HepG2 (cell line): ENCODE results near the gene ACOT6. TPM values are rescaled to one million over a fixed set of nuclear protein-coding genes. Genes with fewer than 3 reads are reported as not detected.

Experiments used
- ATAC-seq: fragments of 200-7000 bp; cut with Tn5 transposase; 3 replicates; pipeline ENCODE4 v1.9.1; 2020; ENCODE audit warnings: mild to moderate bottlenecking, moderate library complexity
- BruUV-seq: library from RNA; stranded (reverse); fragments of 400-500 nt; replicated peaks from 2 replicates; lab custom pipeline; 2021; lab: Mats Ljungman, UMichigan
- CTCF ChIA-PET: fragments of 300-600 bp; formaldehyde crosslinking; extraction: SDS; loops from one replicate; lab custom pipeline; 2021; ENCODE audit warnings: low total read pairs, inconsistent platforms, low intra/inter-chr PET ratio; lab: Yijun Ruan, JAX
- POLR2A ChIA-PET: fragments of 350-600 bp; sonication (Branson Sonifier 250); formaldehyde crosslinking; loops from one replicate; lab custom pipeline; 2020; ENCODE audit warnings: antibody characterized with exemption, inconsistent platforms; lab: Yijun Ruan, JAX
- DNase-seq: peaks from one replicate; pipeline ENCODE4 v3.0.0-alpha.2; 2015; ENCODE audit warnings: low spot score
- FAIRE-seq: peaks from 3 replicates; lab custom pipeline; 2011; peaks lifted over from hg19 to GRCh38; lab: Jason Lieb, UNC
- H2AFZ ChIP-seq: one replicate; pipeline ENCODE4 v1.6.1; 2011; ENCODE audit warnings: low read length, inconsistent platforms
- H3K27ac ChIP-seq: fragments of 300-600 bp; 3 replicates; pipeline ENCODE4 v1.8.0; 2011; ENCODE audit warnings: mixed run types, mild to moderate bottlenecking, mixed read lengths, low read length, inconsistent platforms; ENCODE audit not compliant: insufficient read depth; ENCODE audit errors: extremely low read length
- H3K27me3 ChIP-seq, 2 experiments: fragments of 200-600 bp in 1 of 2; 2 replicates in 1 of 2; 3 replicates in 1 of 2; pipeline versions ENCODE4 v1.6.0 to v1.8.0; 2011; ENCODE audit warnings: low read length in 2 of 2, mild to moderate bottlenecking in 2 of 2, moderate library complexity in 2 of 2, inconsistent platforms in 1 of 2; ENCODE audit not compliant: insufficient read depth in 2 of 2, control insufficient read depth in 1 of 2
- H3K36me3 ChIP-seq, 2 experiments: fragments of 200-600 bp in 1 of 2; replicated peaks in 1 of 2; 2 replicates in 1 of 2; 3 replicates in 1 of 2; pipeline versions ENCODE4 v1.5.1 to v1.8.0; 2011; ENCODE audit warnings: low read length in 2 of 2, inconsistent platforms in 1 of 2; ENCODE audit not compliant: insufficient read depth in 2 of 2, control insufficient read depth in 1 of 2
- H3K4me1 ChIP-seq: 2 replicates; pipeline ENCODE4 v1.5.1; 2012; ENCODE audit warnings: low read length, inconsistent platforms; ENCODE audit not compliant: insufficient read depth
- H3K4me2 ChIP-seq: 2 replicates; pipeline ENCODE4 v1.6.0; 2011; ENCODE audit warnings: low read depth, low read length, inconsistent platforms
- H3K4me3 ChIP-seq, 3 experiments: fragments of 200-600 bp in 1 of 3; sonication (generic), shearing (Covaris generic) in 1 of 3; replicated peaks in 1 of 3; 2 replicates each; pipeline ENCODE4 v1.5.1; 2011 to 2016; ENCODE audit warnings: low read length in 3 of 3, inconsistent platforms in 2 of 3, low read depth in 2 of 3, mild to moderate bottlenecking in 2 of 3, control low read depth in 1 of 3, mixed read lengths in 1 of 3; ENCODE audit not compliant: insufficient read depth in 1 of 3
- H3K79me2 ChIP-seq: one replicate; pipeline ENCODE4 v1.6.1; 2011; ENCODE audit warnings: low read length, inconsistent platforms; ENCODE audit not compliant: insufficient read depth
- H3K9ac ChIP-seq: 2 replicates; pipeline ENCODE4 v1.6.0; 2011; ENCODE audit warnings: mild to moderate bottlenecking, low read depth, low read length, inconsistent platforms; ENCODE audit not compliant: insufficient read depth
- H3K9me3 ChIP-seq: 2 replicates; pipeline ENCODE4 v1.5.1; 2012; ENCODE audit warnings: mild to moderate bottlenecking, low read length
- H4K20me1 ChIP-seq: 2 replicates; pipeline ENCODE4 v1.6.0; 2011; ENCODE audit warnings: inconsistent platforms, mild to moderate bottlenecking, low read length, moderate library complexity; ENCODE audit not compliant: insufficient read depth
- ARID3A ChIP-seq: IDR thresholded peaks from 2 replicates; pipeline ENCODE4 v1.6.1; 2012; ENCODE audit warnings: low read depth, low read length, improper control_type of control experiment
- ATAD3A ChIP-seq: sonication (generic); formaldehyde crosslinking; IDR thresholded peaks from 2 replicates; pipeline ENCODE4 v1.4.0; 2020; ENCODE audit warnings: missing genetic modification reagents
- ATF3 ChIP-seq: sonication (generic); formaldehyde crosslinking; IDR thresholded peaks from 2 replicates; pipeline ENCODE4 v1.4.0; 2020; ENCODE audit warnings: missing genetic modification reagents
- CTCF ChIP-seq: sonication (generic); formaldehyde crosslinking; IDR thresholded peaks from 2 replicates; pipeline ENCODE4 v1.5.0; 2020; ENCODE audit warnings: mild to moderate bottlenecking, missing genetic modification reagents, moderate library complexity
- FOSL2 ChIP-seq: sonication (generic); formaldehyde crosslinking; IDR thresholded peaks from 2 replicates; pipeline ENCODE4 v1.4.0; 2020; ENCODE audit warnings: missing genetic modification reagents
- RBFOX2 ChIP-seq: fragments of 200-400 bp; formaldehyde crosslinking; IDR thresholded peaks from 2 replicates; pipeline ENCODE4 v1.6.1; 2017; ENCODE audit warnings: low read depth, mild to moderate bottlenecking, low read length
- SMC3 ChIP-seq: IDR thresholded peaks from 2 replicates; pipeline ENCODE4 v1.6.1; 2011; ENCODE audit warnings: low read length, improper control_type of control experiment
- SRF ChIP-seq: IDR thresholded peaks from 2 replicates; pipeline ENCODE4 v1.6.1; 2011; ENCODE audit warnings: mild to moderate bottlenecking, low read depth, low read length, moderate library complexity
- STAG1 ChIP-seq: sonication (generic); formaldehyde crosslinking; IDR thresholded peaks from 2 replicates; pipeline ENCODE4 v1.4.0; 2020; ENCODE audit warnings: missing genetic modification reagents
- TEAD3 ChIP-seq: optimal IDR thresholded peaks from 2 replicates; pipeline ENCODE3; 2016; ENCODE audit warnings: borderline replicate concordance
- ZNF335 ChIP-seq: sonication (generic); formaldehyde crosslinking; IDR thresholded peaks from 2 replicates; pipeline ENCODE4 v1.4.0; 2020; ENCODE audit warnings: missing genetic modification reagents
- WGBS: methylation state at CpG from one replicate; pipeline ENCODE4 v1.1.6; 2017; ENCODE audit warnings: low lambda C conversion rate; 5-methylcytosine and 5-hydroxymethylcytosine counted together
- in situ Hi-C: cut with HindIII; loops from 2 replicates; pipeline ENCODE4 v1.10.0; 2017; ENCODE audit warnings: low pct_unique_long_range_greater_than_20kb; ENCODE audit not compliant: extremely low pct_ligation_motif_present
- intact Hi-C: fragments of 100-400 bp; cut with micrococcal nuclease; formaldehyde crosslinking; loops from one replicate; pipeline ENCODE4 v1.10.0; 2022; ENCODE audit not compliant: unreplicated experiment
- polyA plus RNA-seq, 8 experiments: library from polyadenylated mRNA; depleted of rRNA in 3 of 8; stranded (reverse) in 7 of 8; unstranded in 1 of 8; fragments of >200 nt; fragmentation: Illumina TruSeq in 4 of 8; extraction: Trizol in 4 of 8; gene quantifications; 2 replicates each; pipeline versions ENCODE4 v1.2.1 to v1.2.3, GENCODE V29; 2011 to 2016; ENCODE audit warnings: low read depth in 4 of 8, missing spikeins in 1 of 8, mixed read lengths in 1 of 8; ENCODE audit not compliant: insufficient read depth in 1 of 8
- total RNA-seq, 5 experiments: library from RNA; depleted of rRNA; stranded (reverse); fragments of >200 nt; fragmentation: Illumina TruSeq; extraction: Trizol; gene quantifications; 2 replicates each; pipeline ENCODE4 v1.2.3, GENCODE V29; 2016; ENCODE audit warnings: low read depth in 1 of 5

The ACOT6 gene
- total and polyA plus RNA-seq, 2 of the 13 experiments (the other 11 are each of a cell fraction or from before 2014, with no cell fraction given), result 0.15 to 0.27 TPM

GRCh38 chr14:73662487-73662943 is 50.2 kb downstream of the ACOT6 start:
- H3K27me3 ChIP-seq, result no peaks in the 10 kb centered on the region
- TF ChIP-seq STAG1 (CRISPR knock-in tag) (peak; percentile 38; the same call in 1 of the 2 replicates), CTCF (CRISPR knock-in tag) (peak; percentile 41), ATAD3A (no peak), TEAD3 (peak; percentile 77), ATF3 (CRISPR knock-in tag) (peak; percentile 73), SMC3 (peak; percentile 18; the same call in 1 of the 2 replicates), ARID3A (peak; percentile 30; the same call in 1 of the 2 replicates), ZNF335 (CRISPR knock-in tag) (no peak), FOSL2 (CRISPR knock-in tag) (peak; percentile 90), RBFOX2 (no peak), SRF (peak; percentile 40; the same call in 1 of the 2 replicates)
- intact Hi-C loops (no loop called here), in situ Hi-C loops (no loop called here)
- H2AFZ ChIP-seq, result no peak overlapping the region
- no peak overlapping the region for H3K4me3 ChIP-seq
- no peaks in the 10 kb centered on the region for H4K20me1 ChIP-seq
- BruUV-seq, result no TSS peak
- no peaks in the 10 kb centered on the region for H3K9me3 ChIP-seq
- H3K79me2 ChIP-seq, result no peaks in the 10 kb centered on the region
- ChIA-PET CTCF (interaction anchor here (0.8 kb wide), 1 partner anchor 30 kb away, joined by 3 read pairs; no protein-coding TSS in a partner anchor), POLR2A (no interaction called here)
- no peak overlapping the region for H3K27ac ChIP-seq
- ATAC-seq, result peak; percentile 77
- H3K4me1 ChIP-seq, result peaks cover 25% of the 10 kb centered on the region
- no peak overlapping the region for H3K4me2 ChIP-seq
- peak; percentile 60 for DNase-seq
- H3K36me3 ChIP-seq, result peaks cover 0 to 4% of the 10 kb centered on the region in 2 experiments; a peak in 1 of 5 replicates
- peak; percentile 49 for FAIRE-seq
- WGBS, result 97% methylated on average over 1 of the region's 1 CpG
- no peak overlapping the region for H3K9ac ChIP-seq
